Right cardiac atrium (tissue), 5 donors: ENCODE results near the gene FAM83E. TPM values are rescaled to one million over a fixed set of nuclear protein-coding genes. Genes with fewer than 3 reads are reported as not detected.
A peak's percentile ranks its signal among the peaks of the same experiment; 100 is the strongest.

Source experiments
- ATAC-seq, 2 donors: fragments of 200-7000 bp; cut with Tn5 transposase; one replicate each; pipeline versions ENCODE4 v1.8.0 to v1.9.1; 2020; ENCODE audit warnings: moderate library complexity in 2 of 2, mild to moderate bottlenecking in 1 of 2
- DNase-seq, 3 donors: peaks; one replicate each; pipeline ENCODE4 v3.0.0-alpha.2; 2020
- H3K27ac ChIP-seq: one replicate; pipeline ENCODE4 v1.5.1; 2013; ENCODE audit warnings: mild to moderate bottlenecking, low read length, control low read depth, moderate library complexity
- H3K27me3 ChIP-seq: one replicate; pipeline ENCODE4 v1.6.1; 2013; ENCODE audit not compliant: control insufficient read depth, insufficient read depth
- H3K4me1 ChIP-seq: one replicate; pipeline ENCODE4 v1.6.1; 2013; ENCODE audit warnings: low read length; ENCODE audit not compliant: control insufficient read depth, insufficient read depth
- H3K4me3 ChIP-seq: one replicate; pipeline ENCODE4 v1.5.1; 2013; ENCODE audit warnings: low read length, control low read depth
- H3K9me3 ChIP-seq: one replicate; pipeline ENCODE4 v1.6.1; 2013; ENCODE audit warnings: low read length; ENCODE audit not compliant: control insufficient read depth
- WGBS: extraction: QIAGEN DNeasy Blood & Tissue Kit; methylation state at CpG from one replicate; pipeline ENCODE4 v1.1.7; 2013; 5-methylcytosine and 5-hydroxymethylcytosine counted together
- intact Hi-C, 4 donors: fragments of 100-400 bp; cut with DNase I; formaldehyde crosslinking; loops; one replicate each; pipeline versions ENCODE4 v1.11.0 to v1.14.0; 2022 to 2023
- polyA plus RNA-seq: library from polyadenylated mRNA; stranded (reverse); fragments of 200-250 nt; gene quantifications from one replicate; pipeline ENCODE4 v1.2.3, GENCODE V29; 2013
- total RNA-seq, 4 donors: library from RNA; stranded (reverse); fragmentation: NEBNext Ultra II Directional; extraction: Animal tissue kit (Norgen Biotek cat#: 25700); gene quantifications; one replicate each; pipeline ENCODE4 v1.2.1, GENCODE V29; 2021
- donor health status: healthy with polysubstance abuse.
- donor health status: DM: no; HTN: yes; CAD: no.
- donor health status: DM: no; HTN: no; CAD: no.
- donor health status: DM: no; HTN: yes; CAD: no; lungs with severe emphysema.
- donor health status: DM: yes; HTN: yes; CAD: no.

FAM83E gene
- total and polyA plus RNA-seq, 5 donors, result 0.20 to 0.33 TPM; not detected in 3

DNA sequence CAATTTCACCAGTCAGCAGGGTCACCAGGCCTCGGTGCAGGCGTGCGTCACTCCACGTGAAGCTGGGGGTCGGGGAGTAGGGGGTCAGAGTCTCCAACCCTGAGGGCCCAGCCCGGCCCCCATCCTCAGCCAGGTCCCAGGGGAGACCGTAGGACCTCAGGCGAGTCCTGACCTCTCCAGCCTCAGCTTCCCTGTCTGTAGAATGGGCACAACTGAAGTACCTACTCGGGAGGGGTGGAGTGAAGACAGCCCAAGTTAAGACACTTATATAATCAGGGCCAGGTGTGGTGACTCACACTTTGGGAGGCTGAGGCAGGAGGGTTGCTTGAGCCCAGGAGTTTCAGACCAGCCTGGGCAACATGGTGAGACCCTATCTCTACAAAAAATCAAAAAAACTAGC is 11.0 kb downstream of the FAM83E start:
- Histone ChIP-seq H3K27me3 (no peaks in the 10 kb centered on the region), H3K4me3 (no peak overlapping the region), H3K9me3 (no peaks in the 10 kb centered on the region), H3K4me1 (no peaks in the 10 kb centered on the region), H3K27ac (no peak overlapping the region)
- intact Hi-C loops, result no loop called here
- DNase-seq (no peak), ATAC-seq (no peak)
- WGBS, result 89% methylated on average over 9 of the region's 9 CpGs

DNA sequence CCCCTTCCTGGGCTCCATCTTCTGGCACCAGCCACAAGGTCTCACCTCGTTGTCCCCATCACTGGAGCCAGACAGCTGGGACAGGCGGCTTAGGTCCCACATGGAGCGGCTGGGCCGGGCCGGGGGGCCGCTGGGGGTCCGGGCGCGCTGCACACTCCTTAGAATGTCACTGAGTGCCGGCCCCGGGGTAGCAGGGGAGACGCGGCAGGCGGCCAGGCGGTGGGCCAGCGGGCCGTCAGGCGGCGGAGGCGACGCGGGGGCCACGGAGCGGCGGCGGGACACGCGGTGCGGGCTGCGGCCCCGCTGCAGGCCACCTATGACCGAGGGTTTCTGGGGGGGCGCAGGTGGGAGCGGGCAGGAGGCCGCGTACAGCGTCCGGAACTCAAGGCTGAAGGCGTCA is 11.4 kb downstream of the FAM83E start:
- H3K4me1 ChIP-seq, result no peaks in the 10 kb centered on the region
- no peaks in the 10 kb centered on the region for H3K9me3 ChIP-seq
- H3K27ac ChIP-seq, result no peak overlapping the region
- H3K4me3 ChIP-seq, result no peak overlapping the region
- ATAC-seq (no peak), DNase-seq (no peak)
- 87% methylated on average over 39 of the region's 39 CpGs for WGBS
- no peaks in the 10 kb centered on the region for H3K27me3 ChIP-seq
- intact Hi-C loops, result no loop called here

GRCh38 chr19:48603001-48603400 is 11.9 kb downstream of the FAM83E start:
- Histone ChIP-seq H3K4me3 (no peak overlapping the region), H3K27me3 (no peaks in the 10 kb centered on the region), H3K4me1 (no peaks in the 10 kb centered on the region), H3K27ac (no peak overlapping the region), H3K9me3 (no peaks in the 10 kb centered on the region)
- ATAC-seq (no peak), DNase-seq (no peak)
- intact Hi-C loops, result no loop called here
- WGBS, result 82% methylated on average over 9 of the region's 9 CpGs

GRCh38 chr19:48600679-48601417 is 14.0 kb downstream of the FAM83E start:
- no peak for DNase-seq
- no peak overlapping the region for H3K4me3 ChIP-seq
- 81% methylated on average over 21 of the region's 21 CpGs for WGBS
- no peaks in the 10 kb centered on the region for H3K9me3 ChIP-seq
- ATAC-seq, result peak in 1 of 2 donors; percentile 11
- intact Hi-C loops, result no loop called here
- no peak overlapping the region for H3K27ac ChIP-seq
- no peaks in the 10 kb centered on the region for H3K4me1 ChIP-seq
- H3K27me3 ChIP-seq, result no peaks in the 10 kb centered on the region

DNA sequence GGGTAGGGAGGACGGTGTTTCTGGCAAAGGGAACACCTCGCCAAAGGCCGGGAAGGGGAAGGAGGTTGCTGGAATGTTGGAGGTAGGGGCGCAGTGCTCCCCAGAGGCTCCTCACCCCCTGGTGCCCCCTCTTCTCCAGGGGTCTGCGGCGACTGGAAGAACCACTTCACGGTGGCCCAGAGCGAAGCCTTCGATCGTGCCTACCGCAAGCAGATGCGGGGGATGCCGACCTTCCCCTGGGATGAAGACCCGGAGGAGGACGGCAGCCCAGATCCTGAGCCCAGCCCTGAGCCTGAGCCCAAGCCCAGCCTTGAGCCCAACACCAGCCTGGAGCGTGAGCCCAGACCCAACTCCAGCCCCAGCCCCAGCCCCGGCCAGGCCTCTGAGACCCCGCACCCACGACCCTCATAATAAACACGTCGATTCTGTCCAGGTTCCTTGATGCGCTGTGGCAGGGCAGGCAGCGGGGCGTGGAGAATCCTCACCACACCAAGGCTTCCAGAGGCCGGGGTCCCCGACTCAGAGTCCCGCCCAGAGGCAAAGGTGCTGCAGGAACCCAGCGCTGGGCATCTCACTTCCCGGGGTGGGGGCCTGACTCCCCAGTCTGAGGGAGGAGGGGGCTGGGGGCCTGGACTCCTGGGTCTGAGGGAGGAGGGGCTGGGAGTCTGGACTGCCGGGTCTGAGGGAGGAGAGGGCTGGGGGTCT is 15.7 kb downstream of the FAM83E start:
- ATAC-seq (no peak), DNase-seq (no peak)
- H3K4me1 ChIP-seq, result no peaks in the 10 kb centered on the region
- no peak overlapping the region for H3K27ac ChIP-seq
- 72% methylated on average over 30 of the region's 30 CpGs for WGBS
- no peak overlapping the region for H3K4me3 ChIP-seq
- no peaks in the 10 kb centered on the region for H3K27me3 ChIP-seq
- intact Hi-C loops, result no loop called here
- no peaks in the 10 kb centered on the region for H3K9me3 ChIP-seq

DNA sequence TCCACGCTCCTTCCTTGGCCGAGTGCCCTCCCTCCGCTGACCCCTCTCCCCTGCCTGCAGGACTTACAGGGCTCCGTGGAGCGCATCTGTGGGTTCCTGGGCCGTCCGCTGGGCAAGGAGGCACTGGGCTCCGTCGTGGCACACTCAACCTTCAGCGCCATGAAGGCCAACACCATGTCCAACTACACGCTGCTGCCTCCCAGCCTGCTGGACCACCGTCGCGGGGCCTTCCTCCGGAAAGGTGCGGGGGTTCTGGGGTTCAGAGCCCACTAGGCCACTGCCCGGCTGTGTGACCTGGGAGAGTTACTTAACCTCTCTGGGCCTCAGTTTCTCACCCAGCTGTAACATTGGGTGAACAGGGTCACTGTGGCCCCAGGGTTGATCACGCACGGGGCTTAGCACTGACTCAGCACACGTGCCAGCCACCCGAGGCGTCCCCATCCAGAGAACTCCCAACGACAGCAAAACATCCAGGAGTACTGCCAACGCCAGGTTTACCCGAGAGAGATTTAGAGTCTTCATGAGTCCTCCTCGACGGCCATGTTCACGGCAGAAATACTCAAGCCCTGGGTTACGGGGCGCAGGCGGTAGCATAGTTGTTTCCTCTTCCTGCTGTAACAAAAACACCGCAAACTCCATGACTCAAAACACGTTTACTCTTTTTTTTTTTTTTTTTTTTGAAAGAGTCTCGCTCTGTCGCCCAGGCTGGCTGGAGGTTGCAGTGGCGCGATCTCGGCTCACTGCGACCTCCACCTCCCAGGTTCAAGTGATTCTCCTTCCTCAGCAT is 18.0 kb downstream of the FAM83E start:
- DNase-seq, result no peak
- intact Hi-C loops, result no loop called here
- no peak overlapping the region for H3K4me3 ChIP-seq

DNA sequence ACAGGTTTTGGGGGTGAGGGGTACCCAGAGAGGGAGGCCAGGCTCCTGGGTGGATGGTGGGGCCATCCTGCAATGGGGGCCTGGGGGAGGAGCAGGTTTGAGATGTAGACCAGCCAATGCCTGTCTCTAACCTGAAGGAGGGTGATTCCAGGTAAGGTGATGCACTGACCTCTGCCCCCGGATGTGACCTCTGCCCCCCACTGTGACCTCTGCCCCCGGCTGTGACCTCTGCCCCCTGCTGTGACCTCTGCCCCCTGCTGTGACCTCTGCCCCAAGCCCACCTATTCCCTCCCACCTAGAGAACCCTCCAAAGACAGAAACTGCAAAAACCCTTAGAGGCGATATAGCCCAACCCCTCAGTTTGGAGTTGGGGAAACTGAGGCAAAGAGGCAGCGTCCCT is 18.6 kb downstream of the FAM83E start:
- no peak overlapping the region for H3K4me3 ChIP-seq
- ATAC-seq (no peak), DNase-seq (no peak)
- intact Hi-C loops, result no loop called here
- 77% methylated on average over 4 of the region's 4 CpGs for WGBS
- no peaks in the 10 kb centered on the region for H3K27me3 ChIP-seq
- no peaks in the 10 kb centered on the region for H3K9me3 ChIP-seq
- H3K4me1 ChIP-seq, result no peaks in the 10 kb centered on the region
- no peak overlapping the region for H3K27ac ChIP-seq

More for the DNA sequence above, 18.0 kb downstream of the FAM83E start:
- Histone ChIP-seq H3K4me1 (no peaks in the 10 kb centered on the region), H3K9me3 (no peaks in the 10 kb centered on the region), H3K27ac (no peak overlapping the region), H3K27me3 (no peaks in the 10 kb centered on the region)
- no peak for ATAC-seq
- 81% methylated on average over 39 of the region's 39 CpGs for WGBS

- H3K4me3 ChIP-seq, result no peak overlapping the region
- no peaks in the 10 kb centered on the region for H3K27me3 ChIP-seq
- intact Hi-C loops, result no loop called here
- WGBS, result 68% methylated on average over 6 of the region's 6 CpGs
- ATAC-seq, result no peak
- no peaks in the 10 kb centered on the region for H3K9me3 ChIP-seq
- no peak for DNase-seq
- H3K4me1 ChIP-seq, result no peaks in the 10 kb centered on the region
- H3K27ac ChIP-seq, result no peak overlapping the region
These were observed 19.0 kb downstream of the FAM83E start for GRCh38 chr19:48595833-48596232.

DNA sequence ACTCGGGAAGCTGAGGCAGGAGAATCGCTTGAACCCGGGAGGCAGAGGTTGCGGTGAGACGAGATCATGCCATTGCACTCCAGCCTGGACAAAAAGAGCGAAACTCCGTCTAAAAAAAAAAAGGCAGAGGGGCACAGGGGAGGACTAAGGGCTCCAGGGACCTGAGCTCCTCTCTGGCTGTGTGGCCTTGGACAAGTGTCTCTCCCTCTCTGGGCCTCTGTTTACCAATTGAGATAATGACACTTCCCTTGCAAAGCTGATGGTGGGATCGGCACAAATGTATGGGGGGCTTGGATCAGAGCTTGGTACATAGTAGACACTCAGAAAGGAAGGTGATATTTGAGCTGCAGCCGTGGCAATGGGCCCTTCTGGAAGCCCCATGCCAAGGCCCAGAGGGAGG is 19.7 kb downstream of the FAM83E start:
- Histone ChIP-seq H3K27ac (no peak overlapping the region), H3K9me3 (no peaks in the 10 kb centered on the region), H3K4me1 (no peaks in the 10 kb centered on the region), H3K4me3 (no peak overlapping the region), H3K27me3 (no peaks in the 10 kb centered on the region)
- no peak for ATAC-seq
- intact Hi-C loops, result no loop called here
- DNase-seq, result no peak
- 86% methylated on average over 9 of the region's 9 CpGs for WGBS

GRCh38 chr19:48591021-48591420 is 23.9 kb downstream of the FAM83E start:
- intact Hi-C loops, result no loop called here
- H3K9me3 ChIP-seq, result no peaks in the 10 kb centered on the region
- H3K27me3 ChIP-seq, result no peaks in the 10 kb centered on the region
- no peak overlapping the region for H3K4me3 ChIP-seq
- H3K27ac ChIP-seq, result no peak overlapping the region
- DNase-seq, result no peak
- H3K4me1 ChIP-seq, result no peaks in the 10 kb centered on the region
- no peak for ATAC-seq
- 77% methylated on average over 5 of the region's 5 CpGs for WGBS
